K562 (cell line): ENCODE data around the gene CLHC1. TPM values are rescaled to one million over a fixed set of nuclear protein-coding genes. Genes with fewer than 3 reads are reported as not detected.
A peak's percentile ranks its signal among the peaks of the same experiment; 100 is the strongest.

Experiments used
- ATF2 ChIP-seq: sonication (generic); formaldehyde crosslinking; IDR thresholded peaks from 2 replicates; pipeline ENCODE4 v1.8.1; 2022; ENCODE audit warnings: missing genetic modification reagents
- CEBPB ChIP-seq: fragments of 450-650 bp; IDR thresholded peaks from 2 replicates; pipeline ENCODE4 v1.6.1; 2016; ENCODE audit warnings: missing genetic modification characterization, missing compliant biosample characterization
- DIDO1 ChIP-seq: fragments of 450-650 bp; IDR thresholded peaks from 2 replicates; pipeline ENCODE4 v1.6.1; 2016; ENCODE audit warnings: low read depth, missing biosample characterization, missing genetic modification characterization
- DMBX1 ChIP-seq: fragments of 250-450 bp; sonication (Bioruptor Pico); IDR thresholded peaks from 2 replicates; pipeline ENCODE4 v1.8.0; 2022; ENCODE audit warnings: inconsistent platforms, mild to moderate bottlenecking, moderate library complexity, borderline replicate concordance
- E4F1 ChIP-seq: fragments of 250-450 bp; sonication (Bioruptor Pico); IDR thresholded peaks from 2 replicates; pipeline ENCODE4 v1.5.0; 2021; ENCODE audit warnings: mild to moderate bottlenecking, borderline replicate concordance
- FOXM1 ChIP-seq, 2 experiments: fragments of 450-650 bp in 1 of 2; sonication (generic) in 1 of 2; formaldehyde crosslinking in 1 of 2; IDR thresholded peaks; 2 replicates each; pipeline versions ENCODE4 v1.6.1 to v1.9.0; 2017 to 2022; ENCODE audit warnings: low read depth in 2 of 2, mild to moderate bottlenecking in 2 of 2, missing genetic modification reagents in 1 of 2, moderate library complexity in 1 of 2
- HMBOX1 ChIP-seq: sonication (generic); IDR thresholded peaks from 2 replicates; pipeline ENCODE4 v1.6.1; 2016
- HMGXB4 ChIP-seq: sonication (generic); formaldehyde crosslinking; IDR thresholded peaks from 2 replicates; pipeline ENCODE4 v1.8.1; 2023; ENCODE audit warnings: mild to moderate bottlenecking, missing genetic modification reagents
- ID3 ChIP-seq, 2 experiments: fragments of 250-450 bp in 1 of 2; fragments of 450-650 bp in 1 of 2; sonication (Bioruptor Pico) in 1 of 2; IDR thresholded peaks; 2 replicates each; pipeline versions ENCODE4 v1.6.1 to v1.8.0; 2016 to 2021; ENCODE audit warnings: mild to moderate bottlenecking in 2 of 2, moderate library complexity in 2 of 2, missing compliant biosample characterization in 1 of 2, missing genetic modification characterization in 1 of 2
- KLF1 ChIP-seq: fragments of 450-650 bp; IDR thresholded peaks from 2 replicates; pipeline ENCODE4 v1.6.1; 2016; ENCODE audit warnings: missing genetic modification characterization, missing compliant biosample characterization
- NBN ChIP-seq: fragments of 450-650 bp; IDR thresholded peaks from 2 replicates; pipeline ENCODE4 v1.6.1; 2016; ENCODE audit warnings: low read depth, mild to moderate bottlenecking
- NFE2 ChIP-seq: IDR thresholded peaks from 2 replicates; pipeline ENCODE4 v1.6.1; 2014; ENCODE audit warnings: antibody characterized with exemption, low read depth
- NR2C1 ChIP-seq, 2 experiments: fragments of 450-650 bp; IDR thresholded peaks; 2 replicates each; pipeline ENCODE4 v1.6.1; 2017; ENCODE audit warnings: mild to moderate bottlenecking in 2 of 2, antibody characterized with exemption in 1 of 2, inconsistent platforms in 1 of 2, missing compliant biosample characterization in 1 of 2, missing genetic modification characterization in 1 of 2
- NUFIP1 ChIP-seq: fragments of 450-650 bp; IDR thresholded peaks from 2 replicates; pipeline ENCODE4 v1.6.1; 2018; ENCODE audit not compliant: partially characterized antibody
- PHB2 ChIP-seq: fragments of 450-650 bp; IDR thresholded peaks from 2 replicates; pipeline ENCODE4 v1.6.1; 2017; ENCODE audit warnings: low read depth
- PML ChIP-seq: IDR thresholded peaks from 2 replicates; pipeline ENCODE4 v1.6.1; 2012; ENCODE audit warnings: low read length, inconsistent platforms
- POLR2B ChIP-seq: fragments of 450-650 bp; IDR thresholded peaks from 2 replicates; pipeline ENCODE4 v1.6.1; 2018; ENCODE audit warnings: low read depth; ENCODE audit not compliant: partially characterized antibody
- SRSF9 ChIP-seq: fragments of 200-400 bp; formaldehyde crosslinking; IDR thresholded peaks from 2 replicates; pipeline ENCODE4 v1.6.1; 2017; ENCODE audit warnings: low read depth, low read length, borderline replicate concordance
- ZC3H8 ChIP-seq: fragments of 450-650 bp; IDR thresholded peaks from 2 replicates; pipeline ENCODE4 v1.6.1; 2017
- ZEB2 ChIP-seq: fragments of 450-650 bp; IDR thresholded peaks from 2 replicates; pipeline ENCODE4 v1.6.1; 2016
- ZFP30 ChIP-seq: fragments of 250-450 bp; sonication (Bioruptor Pico); IDR thresholded peaks from 2 replicates; pipeline ENCODE4 v1.8.0; 2022; ENCODE audit warnings: moderate library complexity, mild to moderate bottlenecking, inconsistent platforms, borderline replicate concordance
- ZNF197 ChIP-seq: fragments of 200-800 bp; sonication (Bioruptor generic); IDR thresholded peaks from 2 replicates; pipeline ENCODE4 v1.6.1; 2016; ENCODE audit warnings: low read depth, missing genetic modification characterization, missing compliant biosample characterization
- ZNF445 ChIP-seq: fragments of 250-450 bp; sonication (Bioruptor Pico); IDR thresholded peaks from 2 replicates; pipeline ENCODE4 v1.4.0; 2020; ENCODE audit warnings: low read depth, mild to moderate bottlenecking, moderate library complexity
- polyA plus RNA-seq, 8 experiments: library from polyadenylated mRNA; depleted of rRNA in 4 of 8; stranded (reverse) in 5 of 8; unstranded in 3 of 8; fragments of >200 nt; fragmentation: Nextera tagmentation in 2 of 8; fragmentation: Illumina TruSeq in 1 of 8; extraction: Ambion mirVana in 2 of 8; extraction: Trizol in 1 of 8; gene quantifications; 2 replicates each; pipeline versions ENCODE4 v1.2.1 to v1.2.3, GENCODE V29; 2011 to 2014; ENCODE audit warnings: inconsistent platforms in 1 of 8, missing spikeins in 1 of 8
- total RNA-seq, 7 experiments: library from RNA; depleted of rRNA in 6 of 7; stranded (reverse); fragments of >200 nt in 6 of 7; fragmentation: Illumina TruSeq in 2 of 7; extraction: Trizol in 2 of 7; gene quantifications; 2 replicates each; pipeline versions ENCODE4 v1.2.1 to v1.2.3, GENCODE V29; 2011 to 2021; ENCODE audit warnings: low replicate concordance in 1 of 7

The CLHC1 gene
- total and polyA plus RNA-seq, 9 of the 15 experiments (the other 6 are each of a cell fraction or from before 2014, with no cell fraction given), result 3.7 to 14.3 (median 8.6) TPM

GRCh38 chr2:55139305-55139704 lies 92.8 kb downstream of the CLHC1 start (continued):
- no peak for TF ChIP-seq NR2C1 (IDR thresholded peaks at IDR 0.05)
- 0 out of 2 replicates have a peak, but pooled peaks have one; percentile 1 for TF ChIP-seq NR2C1 (tag; IDR thresholded peaks at IDR 0.05)
- TF ChIP-seq NBN, result no peak
- TF ChIP-seq PHB2, result no peak
- no peak for TF ChIP-seq ZNF445 (CRISPR knock-in tag)
- no peak for TF ChIP-seq E4F1 (CRISPR knock-in tag)
- TF ChIP-seq ZFP30 (CRISPR knock-in tag), result no peak
- TF ChIP-seq NUFIP1, result no peak
- TF ChIP-seq FOXM1 (IDR thresholded peaks at IDR 0.05; ENCODE audit: low read depth), result no peak
- no peak for TF ChIP-seq FOXM1 (CRISPR knock-in tag; IDR thresholded peaks at IDR 0.05; ENCODE audit: low read depth)
- no peak for TF ChIP-seq CEBPB (tag)
- no peak for TF ChIP-seq NFE2
- no peak for TF ChIP-seq DIDO1 (tag)
- TF ChIP-seq POLR2B, result no peak
- TF ChIP-seq PML, result no peak
- TF ChIP-seq DMBX1 (CRISPR knock-in tag), result 0 out of 2 replicates have a peak, but pooled peaks have one; percentile 9
- no peak for TF ChIP-seq HMGXB4
- no peak for TF ChIP-seq ZEB2
- TF ChIP-seq SRSF9, result no peak
- TF ChIP-seq HMBOX1, result no peak
- no peak for TF ChIP-seq ZC3H8
- peak; percentile 80; the same call in 1 of the 2 replicates for TF ChIP-seq ZNF197 (CRISPR knock-in tag)
- no peak for TF ChIP-seq KLF1 (tag)
- no peak for TF ChIP-seq ATF2 (CRISPR knock-in tag)
- no peak for TF ChIP-seq ID3 (CRISPR knock-in tag; IDR thresholded peaks at IDR 0.05)
- 0 out of 2 replicates have a peak, but pooled peaks have one; percentile 32 for TF ChIP-seq ID3 (tag; IDR thresholded peaks at IDR 0.05)
